Measurements from ENCODE around the gene SIGLEC1. TPM values are rescaled to one million over a fixed set of nuclear protein-coding genes. Genes with fewer than 3 reads are reported as not detected.

The SIGLEC1 gene
- total RNA-seq, 1 experiment from 2014 or later: not detected

DNA sequence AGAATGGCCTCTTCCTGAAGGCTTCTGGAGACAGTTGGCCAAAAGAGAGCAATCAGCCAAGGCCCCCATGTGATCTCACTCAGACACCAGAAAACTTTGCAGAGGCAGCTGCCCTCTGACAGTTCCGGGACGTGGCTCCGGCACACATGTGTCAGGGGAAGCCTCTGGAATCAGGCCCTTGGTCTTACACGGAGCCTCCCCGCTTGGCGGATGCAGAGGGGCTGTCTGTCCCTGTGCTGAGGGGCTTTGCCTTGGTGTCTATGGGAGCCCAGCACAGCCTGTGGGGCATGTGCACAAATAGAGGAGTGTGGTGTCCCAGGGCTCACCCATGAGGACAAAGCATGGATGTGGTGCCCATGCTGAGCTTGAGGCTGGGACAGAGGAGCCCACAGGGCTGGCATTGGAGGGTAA, 13.8 kb downstream of the SIGLEC1 start:
- H3K27ac ChIP-seq: no peak overlapping the region
- no peak overlapping the region for H2AFZ ChIP-seq
- no peaks in the 10 kb centered on the region for H3K79me2 ChIP-seq (ENCODE audit: low read depth)
- TF ChIP-seq EZH2 (IDR thresholded peaks at IDR 0.05; ENCODE audit: low read depth): no peak
- TF ChIP-seq, protein P1, sequence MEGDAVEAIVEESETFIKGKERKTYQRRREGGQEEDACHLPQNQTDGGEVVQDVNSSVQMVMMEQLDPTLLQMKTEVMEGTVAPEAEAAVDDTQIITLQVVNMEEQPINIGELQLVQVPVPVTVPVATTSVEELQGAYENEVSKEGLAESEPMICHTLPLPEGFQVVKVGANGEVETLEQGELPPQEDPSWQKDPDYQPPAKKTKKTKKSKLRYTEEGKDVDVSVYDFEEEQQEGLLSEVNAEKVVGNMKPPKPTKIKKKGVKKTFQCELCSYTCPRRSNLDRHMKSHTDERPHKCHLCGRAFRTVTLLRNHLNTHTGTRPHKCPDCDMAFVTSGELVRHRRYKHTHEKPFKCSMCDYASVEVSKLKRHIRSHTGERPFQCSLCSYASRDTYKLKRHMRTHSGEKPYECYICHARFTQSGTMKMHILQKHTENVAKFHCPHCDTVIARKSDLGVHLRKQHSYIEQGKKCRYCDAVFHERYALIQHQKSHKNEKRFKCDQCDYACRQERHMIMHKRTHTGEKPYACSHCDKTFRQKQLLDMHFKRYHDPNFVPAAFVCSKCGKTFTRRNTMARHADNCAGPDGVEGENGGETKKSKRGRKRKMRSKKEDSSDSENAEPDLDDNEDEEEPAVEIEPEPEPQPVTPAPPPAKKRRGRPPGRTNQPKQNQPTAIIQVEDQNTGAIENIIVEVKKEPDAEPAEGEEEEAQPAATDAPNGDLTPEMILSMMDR (conservative IDR thresholded peaks at IDR 0.05): no peak
- H3K4me2 ChIP-seq: no peak overlapping the region
- no peaks in the 10 kb centered on the region for H3K9me2 ChIP-seq (ENCODE audit: insufficient read depth)
- H3K4me3 ChIP-seq: no peak overlapping the region
- peaks cover 18% of the 10 kb centered on the region; the same call in 1 of the 2 replicates for H3K27me3 ChIP-seq (ENCODE audit: insufficient read depth, low read depth)
- intact Hi-C loops (cut with micrococcal nuclease; ENCODE audit: unreplicated experiment): no loop called here
- no peaks in the 10 kb centered on the region for H3F3A ChIP-seq (ENCODE audit: insufficient read depth, low read depth)
- ChIA-PET POLR2A (ENCODE audit: unreplicated experiment) (no interaction called here), CTCF (no interaction called here)
- H4K20me1 ChIP-seq (ENCODE audit: insufficient read depth): no peaks in the 10 kb centered on the region
- H3K4me1 ChIP-seq (replicated peaks; ENCODE audit: insufficient read depth): no peaks in the 10 kb centered on the region
- H3K36me3 ChIP-seq (ENCODE audit: low read depth): no peaks in the 10 kb centered on the region
- no TSS peak for BruUV-seq (replicated peaks)
- no peak for DNase-seq
- peaks cover 4% of the 10 kb centered on the region; the same call in 1 of the 2 replicates for H3K9me3 ChIP-seq (ENCODE audit: insufficient read depth, low read depth)

DNA sequence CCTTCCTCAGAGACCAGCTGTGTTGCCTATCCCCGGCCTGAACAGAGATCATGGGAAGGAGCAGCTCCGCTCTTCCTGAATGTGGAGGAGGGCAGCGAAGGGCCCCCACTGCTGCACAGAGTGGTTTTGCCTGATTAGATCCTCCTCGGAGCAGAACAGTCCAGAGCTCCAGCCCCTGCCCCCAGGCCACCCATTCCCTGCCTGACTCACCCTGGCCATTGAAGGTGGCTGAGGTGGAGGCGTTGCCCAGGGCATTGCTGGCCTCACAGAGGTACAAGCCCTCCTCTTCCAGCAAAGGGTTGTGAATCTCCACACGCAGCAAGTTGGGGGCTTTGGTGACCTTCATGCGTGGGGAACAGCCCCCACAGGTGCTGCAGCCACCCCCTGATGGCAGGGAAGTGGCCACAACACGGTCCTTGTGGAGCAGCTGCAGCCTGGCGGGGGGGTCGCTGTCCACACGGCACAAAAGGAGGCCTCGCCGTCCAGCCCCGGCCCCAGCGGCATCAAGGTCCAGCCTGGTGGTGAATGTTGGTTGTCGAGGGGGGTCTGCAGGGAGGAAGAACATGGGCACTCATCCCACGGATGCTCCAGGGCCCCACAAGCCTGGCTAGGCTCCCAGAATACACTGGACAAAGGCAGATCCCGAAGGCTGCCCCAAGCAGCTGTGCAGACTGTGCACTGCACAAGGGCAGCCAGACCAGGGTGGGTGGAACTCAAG, 14.7 kb downstream of the SIGLEC1 start:
- H2AFZ ChIP-seq: no peak overlapping the region
- H3F3A ChIP-seq (ENCODE audit: insufficient read depth, low read depth): no peaks in the 10 kb centered on the region
- TF ChIP-seq EZH2 (IDR thresholded peaks at IDR 0.05; ENCODE audit: low read depth): no peak
- TF ChIP-seq, protein P1 (conservative IDR thresholded peaks at IDR 0.05): no peak
- no peak overlapping the region for H3K27ac ChIP-seq
- H3K9me2 ChIP-seq (ENCODE audit: insufficient read depth): no peaks in the 10 kb centered on the region
- H3K4me3 ChIP-seq: no peak overlapping the region
- no peaks in the 10 kb centered on the region for H3K79me2 ChIP-seq (ENCODE audit: low read depth)
- DNase-seq: no peak
- BruUV-seq (replicated peaks): no TSS peak
- no peaks in the 10 kb centered on the region for H3K36me3 ChIP-seq (ENCODE audit: low read depth)
- H3K27me3 ChIP-seq (ENCODE audit: insufficient read depth, low read depth): peaks cover 18% of the 10 kb centered on the region; the same call in 1 of the 2 replicates
- CTCF ChIA-PET: interaction anchor here (0.6 to 1.0 kb wide), 2 partner anchors 13 to 29 kb away, joined by 4 to 6 read pairs; no protein-coding TSS in a partner anchor
- H3K4me1 ChIP-seq (replicated peaks; ENCODE audit: insufficient read depth): no peaks in the 10 kb centered on the region
- POLR2A ChIA-PET (ENCODE audit: unreplicated experiment): interaction anchor here (0.6 kb wide), 1 partner anchor 232 kb away, joined by 3 read pairs; no protein-coding TSS in a partner anchor
- no peaks in the 10 kb centered on the region for H4K20me1 ChIP-seq (ENCODE audit: insufficient read depth)
- peaks cover 4% of the 10 kb centered on the region; the same call in 1 of the 2 replicates for H3K9me3 ChIP-seq (ENCODE audit: insufficient read depth, low read depth)
- H3K4me2 ChIP-seq: no peak overlapping the region
- intact Hi-C loops (cut with micrococcal nuclease; ENCODE audit: unreplicated experiment): no loop called here

DNA sequence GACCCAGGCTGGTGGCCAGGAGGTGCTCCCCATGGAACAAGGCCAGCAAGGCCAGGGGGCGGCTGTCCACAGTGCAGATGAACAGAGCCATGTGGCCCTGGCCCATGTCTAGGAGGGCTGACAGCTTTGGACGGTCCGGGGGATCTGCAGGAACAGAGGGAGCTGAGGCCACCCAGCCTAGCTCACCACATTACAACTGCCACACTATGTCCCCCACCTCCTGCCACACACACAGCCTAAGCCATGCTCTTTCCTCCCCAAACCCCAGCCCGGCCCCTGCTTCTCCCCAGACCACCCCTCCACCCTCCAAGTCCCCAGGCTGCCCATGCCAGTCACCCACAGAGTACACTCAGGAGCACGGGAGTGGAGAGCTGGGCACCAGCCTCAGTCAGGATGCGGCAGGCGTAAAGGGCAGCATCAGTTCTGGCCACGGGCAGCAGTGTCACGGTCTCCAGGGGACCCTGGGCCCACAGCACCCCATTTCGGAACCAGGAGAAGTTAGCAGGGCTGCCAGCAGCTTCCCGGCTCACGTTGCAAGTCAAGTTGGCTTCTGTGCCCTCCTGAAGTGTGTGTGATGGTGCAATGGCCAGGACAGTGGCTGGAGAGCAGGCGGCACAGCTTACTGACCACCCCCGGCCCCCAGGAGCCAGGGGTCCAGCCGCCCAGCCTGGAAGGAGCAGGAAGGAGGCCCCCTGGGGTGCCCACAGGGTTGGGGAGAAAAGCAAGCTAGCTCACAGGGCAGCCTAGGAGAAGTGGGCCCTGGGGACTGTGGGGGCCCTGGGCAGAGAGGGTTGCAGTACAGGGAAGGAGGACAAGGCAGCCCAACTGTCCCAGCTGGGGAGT, 15.4 kb downstream of the SIGLEC1 start:
- intact Hi-C loops (cut with micrococcal nuclease; ENCODE audit: unreplicated experiment): no loop called here
- H3K4me1 ChIP-seq (replicated peaks; ENCODE audit: insufficient read depth): no peaks in the 10 kb centered on the region
- no peak overlapping the region for H2AFZ ChIP-seq
- no peaks in the 10 kb centered on the region for H3K79me2 ChIP-seq (ENCODE audit: low read depth)
- peaks cover 4% of the 10 kb centered on the region; the same call in 1 of the 2 replicates for H3K9me3 ChIP-seq (ENCODE audit: insufficient read depth, low read depth)
- POLR2A ChIA-PET (ENCODE audit: unreplicated experiment): no interaction called here
- H3K27me3 ChIP-seq (ENCODE audit: insufficient read depth, low read depth): peaks cover 21% of the 10 kb centered on the region; the same call in 1 of the 2 replicates
- no peak overlapping the region for H3K4me3 ChIP-seq
- H3K27ac ChIP-seq: no peak overlapping the region
- no peaks in the 10 kb centered on the region for H3K36me3 ChIP-seq (ENCODE audit: low read depth)
- no peaks in the 10 kb centered on the region for H3F3A ChIP-seq (ENCODE audit: insufficient read depth, low read depth)
- no peak for TF ChIP-seq EZH2 (IDR thresholded peaks at IDR 0.05; ENCODE audit: low read depth)
- TF ChIP-seq, protein P1 (conservative IDR thresholded peaks at IDR 0.05): no peak
- no TSS peak for BruUV-seq (replicated peaks)
- CTCF ChIA-PET: interaction anchor here (0.6 to 1.0 kb wide), 2 partner anchors 14 to 30 kb away, joined by 4 to 6 read pairs; no protein-coding TSS in a partner anchor
- no peaks in the 10 kb centered on the region for H4K20me1 ChIP-seq (ENCODE audit: insufficient read depth)
- no peak for DNase-seq
- H3K4me2 ChIP-seq: no peak overlapping the region
- H3K9me2 ChIP-seq (ENCODE audit: insufficient read depth): no peaks in the 10 kb centered on the region

Measured in PC-9 (cell line).